GM21786 (cell line): ENCODE data around the gene KLHL20.
"Not testable (repeated sequence)": the region's sequence is repeated elsewhere in the genome, so short reads cannot be mapped to it uniquely, and the experiment has no call there.

Experiments
- ATAC-seq: cut with Tn5 transposase; IDR thresholded peaks from one replicate; pipeline ENCODE4 v1.9.1; 2021; ENCODE audit not compliant: unreplicated experiment

The KLHL20 gene

DNA sequence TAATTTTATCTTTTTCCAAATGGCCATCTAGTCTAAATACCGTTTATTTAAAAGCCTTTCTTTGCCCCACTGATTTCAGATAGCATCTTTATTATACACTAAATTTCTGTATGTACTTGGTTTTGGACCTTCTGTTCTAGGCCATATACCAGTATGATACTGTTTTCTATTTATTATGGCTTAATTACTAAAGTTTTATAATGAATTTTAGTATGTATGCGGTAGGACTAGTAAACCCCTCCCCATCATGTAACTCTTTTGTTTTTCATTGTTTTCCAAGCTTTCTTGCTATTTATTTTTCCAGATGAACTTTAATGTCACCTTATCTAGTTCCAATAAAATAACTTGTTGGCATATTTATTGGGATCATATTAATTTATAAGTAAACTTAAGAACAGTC lies 29.9 kb downstream of the KLHL20 start:
- no peak for ATAC-seq

DNA sequence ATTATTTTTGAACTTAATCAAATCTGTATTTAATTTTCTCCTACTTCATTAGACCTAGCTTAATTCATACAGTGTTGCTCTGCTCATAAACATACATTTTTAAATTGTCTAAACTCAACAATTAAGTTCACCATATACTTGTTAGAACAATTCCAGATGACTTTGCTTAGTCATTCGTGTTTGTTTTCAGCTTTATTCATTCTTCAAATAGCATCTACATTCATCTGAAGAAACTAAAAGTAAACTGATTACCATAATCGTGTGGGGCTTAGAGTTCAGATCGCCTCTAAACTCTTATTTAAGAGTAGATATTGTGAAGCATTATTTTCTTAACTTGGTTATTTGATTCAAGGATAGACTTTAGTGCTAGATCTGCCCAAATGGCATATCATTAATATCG lies 34.4 kb downstream of the KLHL20 start:
- ATAC-seq: no peak

DNA sequence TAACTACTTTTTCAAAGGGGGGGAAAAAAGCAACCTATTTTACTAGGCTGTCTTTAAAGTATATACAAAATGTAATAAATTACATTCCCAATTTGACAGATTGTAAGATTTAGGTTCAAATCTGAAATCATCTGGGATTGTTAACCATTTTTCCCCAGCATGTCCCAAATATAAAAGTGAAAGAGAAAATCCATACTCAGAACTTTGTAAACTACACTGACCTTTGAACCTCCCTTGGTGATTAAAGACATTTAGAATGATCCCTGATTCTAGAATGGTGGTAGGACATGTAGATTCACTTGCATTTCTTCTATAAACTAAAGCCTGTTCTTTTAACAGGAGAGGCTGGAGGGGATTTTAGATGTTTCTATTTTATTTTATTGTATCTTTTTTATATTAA lies 39.0 kb downstream of the KLHL20 start:
- ATAC-seq: no peak

DNA sequence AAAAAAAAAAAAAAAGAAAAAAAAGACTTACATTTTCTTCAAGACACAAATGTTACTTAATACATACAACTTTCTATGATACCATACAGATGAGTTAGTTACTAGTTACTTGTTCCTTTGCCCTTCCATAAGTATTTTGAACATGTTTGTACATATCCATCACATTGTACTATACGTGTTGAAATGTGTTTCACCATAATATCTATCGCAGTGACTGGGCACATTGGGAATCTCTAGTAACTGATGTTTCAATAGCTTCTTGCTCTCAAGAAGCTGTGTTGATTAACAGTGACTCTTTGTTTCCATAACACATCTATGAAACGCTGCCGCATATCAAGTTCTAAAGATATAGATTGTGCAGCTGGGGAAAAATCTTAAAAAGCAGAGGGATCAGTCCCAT lies 42.9 kb downstream of the KLHL20 start:
- no peak for ATAC-seq

DNA sequence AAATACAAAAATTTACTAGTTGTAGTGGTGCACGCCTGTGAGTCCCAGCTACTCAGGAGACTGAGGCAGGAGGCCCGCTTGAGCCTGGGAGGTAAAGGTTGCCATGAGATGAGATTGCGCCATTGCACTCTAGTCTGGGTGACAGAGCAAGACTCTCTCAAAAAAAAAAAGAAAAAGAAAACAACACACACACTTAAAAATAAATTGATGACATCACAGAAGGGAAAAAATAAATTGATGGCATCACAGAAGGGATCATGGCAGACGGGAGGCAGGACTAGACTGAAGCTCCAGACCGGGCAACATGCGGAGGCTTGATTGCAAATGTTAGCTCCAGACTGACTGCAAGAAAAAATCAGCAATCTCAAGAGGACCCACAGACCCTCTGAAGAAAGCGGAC lies 43.3 kb downstream of the KLHL20 start:
- no peak for ATAC-seq

DNA sequence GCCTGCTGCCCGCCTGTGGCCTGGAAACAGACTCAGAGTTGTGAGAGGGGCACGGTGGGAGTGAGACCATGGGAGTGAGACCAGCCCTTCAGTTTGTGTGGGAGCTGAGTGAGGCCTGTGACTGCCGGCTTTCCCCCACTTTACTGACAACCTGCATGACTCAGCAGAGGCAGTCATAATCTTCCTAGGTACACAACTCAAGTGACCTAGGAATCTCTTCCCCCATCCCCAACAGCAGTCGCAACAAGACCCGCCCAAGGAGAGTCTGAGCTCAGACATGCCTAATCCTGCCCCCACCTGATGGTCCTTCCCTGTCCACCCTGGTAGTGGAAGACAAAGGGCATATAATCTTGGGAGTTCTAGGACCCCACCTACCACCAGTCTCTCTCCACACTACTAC lies 44.2 kb downstream of the KLHL20 start:
- ATAC-seq: no peak

DNA sequence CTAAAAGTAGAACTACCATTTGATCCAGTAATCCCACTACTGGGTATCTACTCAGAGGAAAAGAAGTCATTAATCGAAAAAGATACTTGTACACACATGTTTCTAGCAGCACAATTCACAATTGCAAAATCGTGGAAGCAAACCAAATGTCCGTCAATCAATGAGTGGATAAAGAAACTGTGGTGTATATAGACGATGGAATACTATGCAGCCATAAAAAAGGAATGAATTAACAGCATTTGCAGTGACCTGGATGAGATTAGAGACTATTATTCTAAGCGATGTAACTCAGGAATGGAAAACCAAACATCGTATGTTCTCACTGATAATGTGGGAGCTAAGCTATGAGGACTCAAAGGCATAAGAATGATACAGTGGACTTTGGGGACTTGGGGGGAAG lies 49.5 kb downstream of the KLHL20 start:
- ATAC-seq: not testable (repeated sequence)

DNA sequence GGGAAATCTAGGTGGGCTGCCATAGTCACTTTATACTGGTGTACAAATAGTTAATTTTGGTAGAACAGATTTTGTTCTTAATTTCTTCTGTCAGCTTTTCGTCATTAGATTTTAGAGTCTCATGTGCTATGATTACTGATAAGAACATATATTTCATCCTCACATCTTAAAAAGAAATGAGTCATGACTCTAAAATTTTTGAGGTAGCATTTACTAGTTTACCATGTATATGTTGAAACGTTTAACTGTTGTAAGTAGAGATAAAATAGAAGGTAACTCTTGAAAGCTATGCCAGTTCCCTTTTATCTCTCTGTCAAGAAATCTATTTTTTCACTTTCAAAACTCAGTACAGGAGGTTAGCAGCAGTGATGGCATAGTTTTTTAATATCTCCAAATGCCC lies 53.4 kb downstream of the KLHL20 start:
- no peak for ATAC-seq

DNA sequence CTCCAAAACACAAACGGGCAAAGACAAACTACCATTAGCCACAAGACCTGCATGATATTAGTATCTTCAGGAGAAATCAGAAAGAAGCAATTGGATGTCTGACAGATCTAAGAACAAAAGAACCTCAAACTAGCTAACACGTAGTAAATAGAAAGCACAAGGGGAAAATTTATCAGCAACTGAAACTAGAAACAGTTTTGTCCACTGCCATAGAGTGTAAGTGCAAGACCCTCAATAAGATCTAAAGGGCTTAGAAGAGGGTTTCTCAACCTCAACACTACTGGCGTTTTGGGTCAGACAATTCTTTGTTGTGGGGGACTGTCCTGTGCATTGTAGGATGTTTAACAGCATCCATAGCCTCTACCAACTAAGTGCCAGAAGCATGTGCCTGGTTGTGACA lies 54.0 kb downstream of the KLHL20 start:
- ATAC-seq: no peak

DNA sequence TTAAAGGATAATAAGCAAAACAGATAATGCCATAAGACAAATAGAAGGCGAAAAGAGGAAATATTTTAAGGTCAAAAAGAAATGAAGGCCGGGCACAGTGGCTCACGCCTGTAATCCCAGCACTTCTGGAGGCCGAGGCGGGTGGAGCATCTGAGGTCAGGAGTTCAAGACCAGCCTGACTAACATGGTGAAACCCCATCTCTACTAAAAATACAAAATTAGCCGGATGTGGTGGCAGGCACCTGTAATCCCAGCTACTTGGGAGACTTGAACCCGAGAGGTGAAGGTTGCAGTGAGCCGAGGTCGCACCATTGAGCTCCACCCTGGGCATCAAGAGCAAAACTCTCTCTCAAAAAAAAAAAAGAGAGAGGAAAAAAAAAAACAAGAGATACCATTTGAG lies 55.5 kb downstream of the KLHL20 start:
- ATAC-seq: not testable (repeated sequence)

DNA sequence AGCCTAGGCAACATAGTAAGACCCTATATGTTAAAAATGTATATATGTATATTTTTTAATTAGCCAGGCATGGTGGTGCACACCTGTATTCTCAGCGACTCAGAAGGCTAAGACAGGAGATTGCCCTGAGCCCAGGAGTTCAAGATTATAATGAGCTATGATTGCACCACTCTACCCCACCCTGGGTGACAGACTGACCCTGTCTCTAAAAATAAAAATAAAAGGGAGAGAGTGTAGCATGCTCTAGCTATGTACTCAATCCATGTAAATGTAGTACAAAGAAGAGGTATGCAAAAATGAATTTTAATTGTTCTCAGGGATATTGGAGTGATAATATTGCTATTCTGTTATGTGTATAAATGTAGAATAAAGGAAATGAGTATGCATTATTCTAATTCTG lies 56.8 kb downstream of the KLHL20 start:
- no peak for ATAC-seq

DNA sequence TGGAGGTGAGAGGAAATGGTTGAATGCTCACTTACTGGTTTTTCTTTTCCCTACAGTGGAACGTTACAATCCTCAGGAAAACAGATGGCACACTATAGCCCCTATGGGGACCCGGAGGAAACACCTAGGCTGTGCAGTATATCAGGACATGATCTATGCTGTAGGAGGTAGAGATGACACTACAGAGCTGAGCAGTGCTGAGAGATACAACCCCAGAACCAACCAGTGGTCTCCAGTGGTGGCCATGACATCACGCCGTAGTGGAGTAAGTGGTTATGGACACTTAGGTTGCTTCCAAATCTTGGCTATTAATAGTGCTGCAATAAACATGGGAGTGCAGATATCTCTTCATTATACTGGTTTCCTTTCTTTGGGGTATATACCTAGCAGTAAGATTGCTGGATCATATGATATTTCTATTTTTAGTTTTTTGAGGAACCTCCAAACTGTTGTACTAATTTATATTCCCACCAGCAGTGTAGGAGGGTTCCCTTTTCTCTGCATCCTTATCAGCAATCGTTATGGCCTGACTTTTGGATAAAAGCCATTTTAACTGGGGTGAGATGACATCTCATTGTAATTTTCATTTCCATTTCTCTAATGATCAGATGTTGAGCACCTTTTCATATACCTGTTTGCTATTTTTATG lies 60.9 kb downstream of the KLHL20 start:
- ATAC-seq: no peak

DNA sequence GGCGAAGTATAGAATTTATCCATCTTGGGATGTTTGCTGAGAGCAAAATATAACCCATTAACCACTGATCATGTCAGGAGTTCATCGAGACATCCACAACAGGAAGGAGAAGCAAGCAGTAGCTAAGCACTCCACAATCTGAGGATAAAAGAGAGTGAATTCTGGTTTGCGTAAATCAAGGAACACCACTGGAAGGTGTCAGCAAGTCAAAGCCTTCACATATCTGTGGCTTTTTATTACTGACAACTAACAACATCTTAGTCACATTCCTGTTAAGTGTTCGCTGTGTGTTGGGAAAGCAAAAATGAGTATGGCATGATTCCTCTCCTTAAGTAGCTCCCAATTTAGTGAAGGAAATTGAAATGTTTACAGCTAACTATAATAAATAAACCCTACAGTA lies 65.2 kb downstream of the KLHL20 start:
- ATAC-seq: no peak

DNA sequence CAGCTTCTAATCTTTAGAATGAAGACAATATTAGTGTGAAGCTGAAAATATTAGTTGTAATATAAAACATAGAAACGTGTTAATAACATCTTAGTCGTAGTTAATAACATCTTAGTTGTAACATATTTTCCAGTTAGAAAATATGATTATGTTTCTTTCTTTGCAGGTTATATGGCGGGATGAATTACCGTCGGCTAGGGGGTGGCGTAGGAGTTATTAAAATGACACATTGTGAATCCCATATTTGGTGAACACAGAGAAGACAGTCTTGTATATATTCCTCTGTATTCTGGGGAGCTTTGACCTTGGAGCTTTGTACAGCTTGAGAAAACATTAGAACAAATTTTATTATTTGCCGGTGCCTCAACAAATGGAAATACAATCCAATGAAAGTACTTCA lies 70.2 kb downstream of the KLHL20 start:
- ATAC-seq: no peak

DNA sequence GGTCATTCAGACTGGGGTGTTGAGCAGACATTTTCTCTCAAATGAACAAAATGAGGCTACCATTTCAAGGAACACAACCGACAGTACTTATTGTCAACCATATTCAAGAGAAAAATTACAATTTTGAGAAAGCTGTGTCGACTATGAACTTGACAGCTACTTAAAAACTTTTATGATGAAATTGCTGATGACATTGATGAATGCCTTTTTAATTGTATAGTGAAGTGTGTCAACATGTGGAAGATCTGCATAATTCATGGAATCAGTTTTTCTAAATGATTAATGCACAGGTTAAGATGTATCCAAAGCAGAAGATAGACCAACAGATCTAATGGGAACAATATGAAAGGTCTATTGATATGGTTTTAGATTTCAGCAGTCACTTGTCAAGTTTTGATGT lies 75.1 kb downstream of the KLHL20 start:
- no peak for ATAC-seq

DNA sequence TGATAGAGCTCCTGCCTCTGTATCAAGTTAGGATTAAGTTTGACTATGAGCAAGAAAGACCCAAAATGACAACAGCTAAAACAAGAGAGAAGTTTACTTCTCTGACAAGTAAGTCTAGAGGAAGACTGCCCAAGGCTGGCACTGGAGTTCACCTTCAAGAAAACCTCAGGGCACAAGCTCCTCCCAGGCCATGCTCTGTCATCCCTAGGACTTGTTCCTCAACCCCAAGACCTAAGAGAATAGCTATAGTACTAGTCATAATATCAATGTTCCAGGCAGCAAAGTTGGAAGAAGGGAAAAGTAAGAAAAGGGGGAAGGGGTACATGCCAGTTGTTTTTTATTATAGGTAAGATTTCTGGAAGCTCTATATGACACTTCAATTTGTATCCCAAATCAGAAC lies 83.3 kb downstream of the KLHL20 start:
- no peak for ATAC-seq

DNA sequence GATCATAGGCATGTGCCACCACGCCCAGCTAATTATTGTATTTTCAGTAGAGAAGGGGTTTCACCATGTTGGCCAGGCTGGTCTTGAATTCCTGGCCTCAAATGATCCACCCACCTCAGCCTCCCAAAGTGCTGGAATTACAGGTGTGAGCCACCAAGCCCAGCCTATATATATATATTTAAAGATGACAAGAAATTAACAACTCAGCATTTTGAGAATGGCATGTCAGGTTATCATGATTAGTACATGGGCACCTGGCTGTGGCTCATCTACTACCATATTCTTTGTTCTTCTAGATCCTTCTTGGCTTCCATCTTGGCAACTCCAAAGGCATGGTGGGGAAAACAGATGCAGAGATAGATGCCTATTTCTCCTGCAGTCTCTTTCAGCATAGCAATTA lies 85.2 kb downstream of the KLHL20 start:
- not testable (repeated sequence) for ATAC-seq

DNA sequence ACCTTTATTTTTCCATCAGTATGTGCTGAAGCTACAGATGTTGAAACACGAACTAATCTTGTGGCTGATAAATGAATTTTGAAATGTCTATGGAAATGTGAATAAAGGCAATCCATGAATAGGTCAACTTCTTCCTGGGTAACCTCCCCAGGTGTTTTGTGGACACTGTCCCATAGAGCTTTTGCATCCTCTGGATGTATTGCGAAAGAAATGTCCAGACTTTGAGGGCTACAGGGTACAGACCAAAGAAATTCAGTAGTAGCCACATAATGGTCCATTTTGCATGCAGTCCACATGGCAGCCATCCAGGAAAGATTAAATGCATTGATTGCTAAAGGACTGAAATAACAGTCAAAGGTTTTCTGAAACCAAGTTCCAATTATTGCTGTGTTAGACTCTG lies 88.2 kb downstream of the KLHL20 start:
- no peak for ATAC-seq

DNA sequence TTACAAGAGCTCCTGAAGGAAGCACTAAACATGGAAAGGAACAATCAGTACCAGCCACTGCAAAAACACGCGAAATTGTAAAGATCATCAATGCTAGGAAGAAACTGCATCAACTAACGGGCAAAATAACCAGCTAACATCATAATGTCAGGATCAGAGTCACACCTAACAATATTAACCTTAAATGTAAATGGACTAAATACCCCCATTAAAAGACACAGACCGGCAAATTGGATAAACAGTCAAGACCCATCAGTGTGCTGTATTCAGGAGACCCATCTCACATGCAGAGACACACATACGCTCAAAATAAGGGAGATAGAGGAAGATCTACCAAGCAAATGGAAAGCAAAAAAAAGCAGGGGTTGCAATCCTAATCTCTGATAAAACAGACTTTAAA lies 98.9 kb downstream of the KLHL20 start:
- not testable (repeated sequence) for ATAC-seq

DNA sequence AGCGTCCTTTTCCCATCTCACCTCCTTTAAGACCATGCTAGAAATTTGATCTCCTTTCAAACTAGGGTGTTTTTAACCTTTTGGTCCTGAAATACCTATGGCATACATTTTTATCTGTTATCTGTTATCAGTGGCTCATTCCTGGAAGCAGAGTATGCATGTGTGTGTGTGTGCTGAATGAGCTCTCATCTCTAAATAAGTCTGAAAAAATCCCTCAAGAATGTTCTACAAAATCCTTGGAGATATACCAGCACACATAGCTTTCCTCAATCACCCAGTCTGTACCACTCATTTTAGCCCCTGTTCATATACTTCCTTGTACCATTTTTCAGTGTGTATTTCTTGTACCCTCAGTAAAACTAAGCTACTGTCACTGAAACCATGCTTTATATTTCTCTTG lies 103.7 kb downstream of the KLHL20 start:
- ATAC-seq: no peak

DNA sequence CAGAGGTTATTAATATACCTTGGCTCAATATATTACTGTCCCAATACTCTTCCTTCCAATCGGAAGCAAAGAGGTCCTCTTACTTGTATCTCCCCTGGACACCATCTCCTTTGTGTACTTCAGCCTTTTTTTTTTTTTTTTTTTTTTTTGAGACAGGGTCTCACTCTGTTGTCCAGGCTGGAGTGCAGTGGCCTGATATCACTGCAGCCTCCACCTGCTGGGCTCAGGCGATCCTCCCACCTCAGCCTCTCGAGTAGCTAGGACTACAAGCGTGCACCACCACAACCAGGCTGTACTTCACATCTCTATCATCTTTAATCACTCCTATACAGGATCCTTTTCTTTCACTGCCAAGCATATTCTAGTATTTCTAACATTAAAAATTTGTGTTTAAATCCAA lies 106.9 kb downstream of the KLHL20 start:
- ATAC-seq: no peak

DNA sequence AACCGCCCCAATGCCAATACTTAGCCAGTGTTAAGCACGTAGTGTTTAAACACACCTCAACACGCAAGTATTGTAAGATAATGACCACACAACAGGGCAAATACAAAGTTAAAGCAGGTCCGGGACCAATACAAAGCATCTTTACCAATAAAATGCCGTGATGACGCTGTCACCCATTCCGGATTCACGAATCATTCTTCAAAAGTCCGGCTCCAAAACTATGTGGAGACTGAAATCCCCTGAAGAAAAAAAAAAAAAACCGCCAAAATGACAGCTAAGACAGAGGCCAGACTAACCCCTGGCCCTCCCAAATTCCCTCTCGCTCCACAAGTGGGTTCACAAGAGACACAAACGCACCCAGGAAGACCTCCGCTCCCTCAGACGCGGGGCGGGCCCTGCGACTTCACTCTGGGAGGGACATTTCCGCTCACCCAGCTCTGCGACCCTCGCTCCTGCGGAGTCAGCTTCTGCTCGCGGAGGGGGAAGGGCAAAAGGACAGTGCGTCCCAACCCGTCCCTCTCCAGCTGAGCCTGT lies 109.1 kb downstream of the KLHL20 start:
- ATAC-seq: peak; percentile 39

DNA sequence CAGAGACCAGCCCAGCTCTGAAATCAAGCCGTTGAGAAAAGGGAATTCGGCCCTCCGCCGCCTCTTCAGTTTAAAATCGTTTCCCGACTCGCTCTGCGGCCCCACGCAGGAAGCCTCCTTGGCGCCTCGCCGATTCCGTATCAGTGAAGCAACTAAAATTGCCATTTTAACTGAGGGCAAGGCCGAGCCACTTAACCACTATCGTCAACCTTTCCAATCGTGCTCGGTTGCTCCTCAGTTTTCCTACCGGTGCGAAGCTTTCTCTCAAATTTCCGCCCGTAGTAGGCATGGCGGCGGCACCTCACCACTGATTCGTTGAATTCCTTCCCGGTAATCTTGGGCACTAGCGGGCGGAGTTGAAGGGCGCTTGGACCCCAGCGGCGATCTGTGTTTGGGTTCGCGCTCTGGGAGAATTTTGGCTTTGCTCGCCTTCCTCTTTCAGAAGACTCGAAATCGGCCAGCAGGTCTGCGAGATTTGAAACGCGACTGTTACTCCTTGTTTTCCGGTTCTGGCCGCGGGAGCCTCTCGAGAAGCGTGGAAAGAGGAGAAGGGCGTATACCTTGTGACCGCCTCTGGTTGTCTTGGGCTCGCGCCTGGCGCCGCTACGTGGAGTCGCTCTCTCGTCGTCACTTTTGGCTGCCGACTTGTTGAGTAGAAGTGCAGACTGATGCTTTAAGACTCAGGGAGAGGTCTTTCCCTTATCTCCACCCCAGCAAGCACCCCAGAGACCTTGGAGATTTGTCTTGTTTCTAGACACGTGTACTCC lies 109.7 kb downstream of the KLHL20 start, which contains the start of the genes CENPL and DARS2:
Gene CENPL, minus strand, starts transcription at position 569 of the 767 bp plus-strand sequence. CDS start 13,584 bp downstream, outside the sequence.
Gene DARS2, plus strand, starts transcription at position 359 of the 767 bp plus-strand sequence. CDS start 557 bp downstream, outside the sequence.
- ATAC-seq: peak; percentile 91
